Measurements from ENCODE around the gene CCNI. TPM values are rescaled to one million over a fixed set of nuclear protein-coding genes. Genes with fewer than 3 reads are reported as not detected.

Gene CCNI
- total RNA-seq, 1 experiment from 2014 or later = 208 TPM

GRCh38 chr4:77040854-77041725 lies 34.7 kb downstream of the CCNI start:
- BruUV-seq (replicated peaks) = no TSS peak
- RAD21 ChIA-PET (ENCODE audit: low non-redundant PET in 1 of 2, low total read pairs in 2 of 2, uncharacterized antibody in 2 of 2, unreplicated experiment in 2 of 2) = no interaction called here
- Histone ChIP-seq H3K27me3 (ENCODE audit: insufficient read depth, low read length) (no peaks in the 10 kb centered on the region), H3K4me3 (replicated peaks in 1 of 2; ENCODE audit: low read depth in 1 of 2, low read length in 2 of 2) (no peak overlapping the region), H3K9me2 (ENCODE audit: insufficient read depth) (no peaks in the 10 kb centered on the region), H3K79me2 (ENCODE audit: insufficient read depth, low read length) (no peaks in the 10 kb centered on the region), H3K4me1 (ENCODE audit: control insufficient read depth in 1 of 2, insufficient read depth in 2 of 2, low read length in 2 of 2) (no peaks in the 10 kb centered on the region), H2AFZ (ENCODE audit: low read depth, low read length, poor library complexity, severe bottlenecking) (no peak overlapping the region), H3K4me2 (ENCODE audit: low read length) (no peak overlapping the region), H3K27ac (ENCODE audit: low read depth, low read length) (no peak overlapping the region), H3K36me3 (ENCODE audit: control insufficient read depth in 1 of 2, insufficient read depth in 2 of 2, low read length in 2 of 2) (peaks cover under 1 to 5% of the 10 kb centered on the region in 2 experiments; a peak in 1 of 4 replicates), H3K9ac (ENCODE audit: low read length) (no peak overlapping the region), H4K20me1 (ENCODE audit: insufficient read depth) (no peaks in the 10 kb centered on the region), H3K9me3 (ENCODE audit: control insufficient read depth in 1 of 2, insufficient read depth in 1 of 2, low read depth in 1 of 2, low read length in 2 of 2) (no peaks in the 10 kb centered on the region)
- TF ChIP-seq SRF (IDR thresholded peaks at IDR 0.05; ENCODE audit: low read depth) (no peak), RAD21 (IDR thresholded peaks at IDR 0.05; ENCODE audit: low read depth) (no peak), POLR2AphosphoS5 (IDR thresholded peaks at IDR 0.05; ENCODE audit: low read depth, low read length) (no peak), CBX3 (IDR thresholded peaks at IDR 0.05; ENCODE audit: low read depth) (no peak), JUND (IDR thresholded peaks at IDR 0.05) (no peak), YY1 (IDR thresholded peaks at IDR 0.05; ENCODE audit: extremely low read depth, insufficient replicate concordance, low read depth, low read length) (no peak), EZH2 (IDR thresholded peaks at IDR 0.05) (no peak), POLR2A (IDR thresholded peaks at IDR 0.05; ENCODE audit: borderline replicate concordance, extremely low read depth, insufficient read depth, insufficient read length) (no peak), TCF7L2 (IDR thresholded peaks at IDR 0.05; ENCODE audit: borderline replicate concordance, extremely low read depth, insufficient read depth, insufficient read length) (no peak), ZFX (IDR thresholded peaks at IDR 0.05) (no peak), EGR1 (IDR thresholded peaks at IDR 0.05; ENCODE audit: low read depth) (no peak), SIN3A (IDR thresholded peaks at IDR 0.05; ENCODE audit: low read depth) (no peak), CEBPB (IDR thresholded peaks at IDR 0.05; ENCODE audit: low read depth) (no peak), FOSL1 (IDR thresholded peaks at IDR 0.05; ENCODE audit: low read depth) (no peak), ZNF274 (IDR thresholded peaks at IDR 0.05; ENCODE audit: low read depth, low read length) (no peak)
- TF ChIP-seq, protein P1, sequence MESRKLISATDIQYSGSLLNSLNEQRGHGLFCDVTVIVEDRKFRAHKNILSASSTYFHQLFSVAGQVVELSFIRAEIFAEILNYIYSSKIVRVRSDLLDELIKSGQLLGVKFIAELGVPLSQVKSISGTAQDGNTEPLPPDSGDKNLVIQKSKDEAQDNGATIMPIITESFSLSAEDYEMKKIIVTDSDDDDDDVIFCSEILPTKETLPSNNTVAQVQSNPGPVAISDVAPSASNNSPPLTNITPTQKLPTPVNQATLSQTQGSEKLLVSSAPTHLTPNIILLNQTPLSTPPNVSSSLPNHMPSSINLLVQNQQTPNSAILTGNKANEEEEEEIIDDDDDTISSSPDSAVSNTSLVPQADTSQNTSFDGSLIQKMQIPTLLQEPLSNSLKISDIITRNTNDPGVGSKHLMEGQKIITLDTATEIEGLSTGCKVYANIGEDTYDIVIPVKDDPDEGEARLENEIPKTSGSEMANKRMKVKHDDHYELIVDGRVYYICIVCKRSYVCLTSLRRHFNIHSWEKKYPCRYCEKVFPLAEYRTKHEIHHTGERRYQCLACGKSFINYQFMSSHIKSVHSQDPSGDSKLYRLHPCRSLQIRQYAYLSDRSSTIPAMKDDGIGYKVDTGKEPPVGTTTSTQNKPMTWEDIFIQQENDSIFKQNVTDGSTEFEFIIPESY (IDR thresholded peaks at IDR 0.05; ENCODE audit: extremely low read depth, insufficient replicate concordance, low read length) = no peak
- TF ChIP-seq, protein P2, sequence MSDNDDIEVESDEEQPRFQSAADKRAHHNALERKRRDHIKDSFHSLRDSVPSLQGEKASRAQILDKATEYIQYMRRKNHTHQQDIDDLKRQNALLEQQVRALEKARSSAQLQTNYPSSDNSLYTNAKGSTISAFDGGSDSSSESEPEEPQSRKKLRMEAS (IDR thresholded peaks at IDR 0.05) = no peak
- TF ChIP-seq, protein P3, sequence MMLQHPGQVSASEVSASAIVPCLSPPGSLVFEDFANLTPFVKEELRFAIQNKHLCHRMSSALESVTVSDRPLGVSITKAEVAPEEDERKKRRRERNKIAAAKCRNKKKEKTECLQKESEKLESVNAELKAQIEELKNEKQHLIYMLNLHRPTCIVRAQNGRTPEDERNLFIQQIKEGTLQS (IDR thresholded peaks at IDR 0.05) = no peak
- TF ChIP-seq, protein P4, sequence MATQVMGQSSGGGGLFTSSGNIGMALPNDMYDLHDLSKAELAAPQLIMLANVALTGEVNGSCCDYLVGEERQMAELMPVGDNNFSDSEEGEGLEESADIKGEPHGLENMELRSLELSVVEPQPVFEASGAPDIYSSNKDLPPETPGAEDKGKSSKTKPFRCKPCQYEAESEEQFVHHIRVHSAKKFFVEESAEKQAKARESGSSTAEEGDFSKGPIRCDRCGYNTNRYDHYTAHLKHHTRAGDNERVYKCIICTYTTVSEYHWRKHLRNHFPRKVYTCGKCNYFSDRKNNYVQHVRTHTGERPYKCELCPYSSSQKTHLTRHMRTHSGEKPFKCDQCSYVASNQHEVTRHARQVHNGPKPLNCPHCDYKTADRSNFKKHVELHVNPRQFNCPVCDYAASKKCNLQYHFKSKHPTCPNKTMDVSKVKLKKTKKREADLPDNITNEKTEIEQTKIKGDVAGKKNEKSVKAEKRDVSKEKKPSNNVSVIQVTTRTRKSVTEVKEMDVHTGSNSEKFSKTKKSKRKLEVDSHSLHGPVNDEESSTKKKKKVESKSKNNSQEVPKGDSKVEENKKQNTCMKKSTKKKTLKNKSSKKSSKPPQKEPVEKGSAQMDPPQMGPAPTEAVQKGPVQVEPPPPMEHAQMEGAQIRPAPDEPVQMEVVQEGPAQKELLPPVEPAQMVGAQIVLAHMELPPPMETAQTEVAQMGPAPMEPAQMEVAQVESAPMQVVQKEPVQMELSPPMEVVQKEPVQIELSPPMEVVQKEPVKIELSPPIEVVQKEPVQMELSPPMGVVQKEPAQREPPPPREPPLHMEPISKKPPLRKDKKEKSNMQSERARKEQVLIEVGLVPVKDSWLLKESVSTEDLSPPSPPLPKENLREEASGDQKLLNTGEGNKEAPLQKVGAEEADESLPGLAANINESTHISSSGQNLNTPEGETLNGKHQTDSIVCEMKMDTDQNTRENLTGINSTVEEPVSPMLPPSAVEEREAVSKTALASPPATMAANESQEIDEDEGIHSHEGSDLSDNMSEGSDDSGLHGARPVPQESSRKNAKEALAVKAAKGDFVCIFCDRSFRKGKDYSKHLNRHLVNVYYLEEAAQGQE (IDR thresholded peaks at IDR 0.05; ENCODE audit: low read depth) = no peak
- intact Hi-C loops (cut with micrococcal nuclease) = loop anchor here (5.0 kb wide), 1 partner anchor 609 kb away; no protein-coding TSS in a partner anchor
- CTCF ChIA-PET = interaction anchor here (1.8 kb wide), 1 partner anchor 11 kb away, joined by 4 read pairs; no protein-coding TSS in a partner anchor
- POLR2A ChIA-PET = no interaction called here
- ATAC-seq = no peak
- DNase-seq (ENCODE audit: low read depth, low spot score) = no peak
